ENCODE measurements around the gene BMP7.

Gene BMP7

DNA sequence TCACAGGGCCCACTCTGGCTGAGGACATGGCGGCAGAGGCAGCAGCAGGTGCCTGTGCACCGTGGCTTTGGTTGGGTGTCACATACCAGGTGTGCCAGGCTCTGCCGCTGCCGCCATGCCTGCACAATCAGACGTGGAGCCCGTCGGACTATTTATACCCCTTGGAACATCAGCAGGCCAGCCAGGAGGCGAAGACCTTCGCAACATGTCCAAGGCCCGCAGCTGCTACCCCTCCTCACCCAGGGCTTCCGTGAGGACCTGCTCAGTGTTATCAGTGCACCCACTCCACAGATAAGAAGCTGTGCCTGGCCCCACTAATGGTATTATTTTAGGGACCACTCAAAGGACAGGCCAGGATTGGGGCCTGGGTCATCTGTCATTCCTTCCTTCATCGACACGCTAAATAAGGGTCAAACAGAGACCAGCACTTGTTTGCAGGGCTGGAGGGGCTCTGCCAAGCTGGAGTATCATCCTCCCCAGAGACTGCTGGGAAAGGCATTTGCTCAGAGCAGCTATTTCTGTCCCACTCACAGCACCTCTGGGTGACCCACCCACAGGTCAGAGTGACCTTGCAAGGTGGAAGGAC is 109.2 kb downstream of the BMP7 start:
- H3K27me3 ChIP-seq = no peaks in the 10 kb centered on the region
- H3K4me1 ChIP-seq = no peaks in the 10 kb centered on the region
- no peaks in the 10 kb centered on the region for H3K36me3 ChIP-seq
- H3K27ac ChIP-seq = no peak overlapping the region
- no peaks in the 10 kb centered on the region for H3K9me3 ChIP-seq
- DNase-seq = no peak
- no peak overlapping the region for H3K4me3 ChIP-seq
- intact Hi-C loops (cut with DNase I; ENCODE audit: low total_unique reads) = no loop called here
- TF ChIP-seq, protein P1, sequence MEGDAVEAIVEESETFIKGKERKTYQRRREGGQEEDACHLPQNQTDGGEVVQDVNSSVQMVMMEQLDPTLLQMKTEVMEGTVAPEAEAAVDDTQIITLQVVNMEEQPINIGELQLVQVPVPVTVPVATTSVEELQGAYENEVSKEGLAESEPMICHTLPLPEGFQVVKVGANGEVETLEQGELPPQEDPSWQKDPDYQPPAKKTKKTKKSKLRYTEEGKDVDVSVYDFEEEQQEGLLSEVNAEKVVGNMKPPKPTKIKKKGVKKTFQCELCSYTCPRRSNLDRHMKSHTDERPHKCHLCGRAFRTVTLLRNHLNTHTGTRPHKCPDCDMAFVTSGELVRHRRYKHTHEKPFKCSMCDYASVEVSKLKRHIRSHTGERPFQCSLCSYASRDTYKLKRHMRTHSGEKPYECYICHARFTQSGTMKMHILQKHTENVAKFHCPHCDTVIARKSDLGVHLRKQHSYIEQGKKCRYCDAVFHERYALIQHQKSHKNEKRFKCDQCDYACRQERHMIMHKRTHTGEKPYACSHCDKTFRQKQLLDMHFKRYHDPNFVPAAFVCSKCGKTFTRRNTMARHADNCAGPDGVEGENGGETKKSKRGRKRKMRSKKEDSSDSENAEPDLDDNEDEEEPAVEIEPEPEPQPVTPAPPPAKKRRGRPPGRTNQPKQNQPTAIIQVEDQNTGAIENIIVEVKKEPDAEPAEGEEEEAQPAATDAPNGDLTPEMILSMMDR (IDR thresholded peaks at IDR 0.05) = no peak

GRCh38 chr20:57156011-57156729 is 110.3 kb downstream of the BMP7 start:
- intact Hi-C loops (cut with DNase I; ENCODE audit: low total_unique reads) = no loop called here
- H3K4me3 ChIP-seq = no peak overlapping the region
- H3K9me3 ChIP-seq = no peaks in the 10 kb centered on the region
- no peak for DNase-seq
- no peaks in the 10 kb centered on the region for H3K27me3 ChIP-seq
- H3K4me1 ChIP-seq = no peaks in the 10 kb centered on the region
- TF ChIP-seq, protein P1 (IDR thresholded peaks at IDR 0.05) = no peak
- H3K36me3 ChIP-seq = no peaks in the 10 kb centered on the region
- no peak overlapping the region for H3K27ac ChIP-seq

- TF ChIP-seq, protein P1 (IDR thresholded peaks at IDR 0.05) = no peak
- H3K4me1 ChIP-seq = no peaks in the 10 kb centered on the region
These were observed 111.0 kb downstream of the BMP7 start for GRCh38 chr20:57155415-57155814.

GRCh38 chr20:57153238-57153905 is 113.1 kb downstream of the BMP7 start:
- H3K9me3 ChIP-seq = no peaks in the 10 kb centered on the region
- H3K27me3 ChIP-seq = no peaks in the 10 kb centered on the region
- H3K4me1 ChIP-seq = no peaks in the 10 kb centered on the region
- no peak for DNase-seq
- H3K36me3 ChIP-seq = no peaks in the 10 kb centered on the region
- H3K27ac ChIP-seq = no peak overlapping the region
- no peak overlapping the region for H3K4me3 ChIP-seq
- intact Hi-C loops (cut with DNase I; ENCODE audit: low total_unique reads) = no loop called here
- TF ChIP-seq, protein P1 (IDR thresholded peaks at IDR 0.05) = no peak

More at GRCh38 chr20:57155415-57155814, 111.0 kb downstream of the BMP7 start:
- Histone ChIP-seq H3K4me3 (no peak overlapping the region), H3K27ac (no peak overlapping the region), H3K9me3 (no peaks in the 10 kb centered on the region), H3K36me3 (no peaks in the 10 kb centered on the region), H3K27me3 (no peaks in the 10 kb centered on the region)
- no peak for DNase-seq
- intact Hi-C loops (cut with DNase I; ENCODE audit: low total_unique reads) = no loop called here

DNA sequence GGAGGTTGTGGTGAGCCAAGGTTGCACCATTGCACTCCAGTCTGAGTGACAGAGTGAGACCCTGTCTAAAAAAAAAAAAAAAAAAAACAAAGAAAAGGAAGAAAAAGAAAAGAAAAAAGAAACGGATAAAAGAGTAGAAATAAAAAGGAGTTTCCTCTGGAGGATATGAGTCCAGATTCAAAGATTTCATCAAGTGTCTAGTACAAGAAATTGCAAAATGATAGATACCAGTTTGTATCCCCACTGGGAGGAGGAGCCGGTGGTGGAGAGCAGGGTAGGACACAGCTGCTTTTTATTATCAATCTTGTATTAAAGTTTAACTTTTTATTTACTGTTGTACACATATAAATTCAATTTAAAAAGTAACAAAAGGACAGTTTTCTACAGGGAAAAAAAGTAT is 113.9 kb downstream of the BMP7 start:
- H3K36me3 ChIP-seq = no peaks in the 10 kb centered on the region
- no peak for DNase-seq
- H3K9me3 ChIP-seq = no peaks in the 10 kb centered on the region
- H3K27ac ChIP-seq = no peak overlapping the region
- intact Hi-C loops (cut with DNase I; ENCODE audit: low total_unique reads) = no loop called here
- H3K27me3 ChIP-seq = peaks cover 0 to 3% of the 10 kb centered on the region in 2 donors
- TF ChIP-seq, protein P1 (IDR thresholded peaks at IDR 0.05) = no peak
- H3K4me3 ChIP-seq = no peak overlapping the region
- H3K4me1 ChIP-seq = no peaks in the 10 kb centered on the region

Data from tibial artery (tissue), 4 donors.